GM12864 (cell line): ENCODE results near the gene CFAP68.

Source experiments
- DNase-seq: peaks from one replicate; pipeline ENCODE4 v3.0.0-alpha.2; 2011; ENCODE audit warnings: low read depth
- H3K4me3 ChIP-seq: 2 replicates; pipeline ENCODE4 v1.5.1; 2011; ENCODE audit warnings: mild to moderate bottlenecking, low read depth, low read length, control low read depth
- TF ChIP-seq, protein P1 (sequence below): IDR thresholded peaks from 2 replicates; pipeline ENCODE4 v1.5.1; 2011; ENCODE audit warnings: low read depth, mild to moderate bottlenecking, moderate library complexity, low read length, control low read depth, inconsistent platforms; ENCODE audit errors: missing control alignments

Gene CFAP68

DNA sequence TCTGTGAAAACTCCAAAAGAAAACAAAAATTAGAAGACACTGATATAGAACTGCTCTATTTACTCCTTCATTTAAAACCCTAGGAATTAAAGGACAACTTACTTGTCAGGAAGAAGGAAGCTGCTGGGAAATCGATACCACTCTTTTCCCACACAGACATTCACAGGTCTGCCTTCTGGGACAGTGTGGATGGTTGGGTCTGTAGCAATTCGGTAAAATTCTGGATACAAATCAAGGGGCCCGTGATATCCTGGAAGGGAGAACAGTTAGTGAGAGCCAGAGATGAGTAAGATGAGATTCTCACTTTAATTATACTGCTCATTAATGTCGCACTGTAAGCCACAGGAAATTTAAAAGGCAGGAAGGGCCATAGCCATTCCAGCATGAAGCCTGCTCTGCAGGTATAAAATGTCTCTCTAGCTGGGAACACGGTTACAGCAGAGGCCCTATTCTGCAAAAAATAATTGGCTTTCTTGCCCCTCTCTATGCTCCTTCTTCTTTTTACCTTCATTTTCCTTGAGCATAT lies 41.9 kb upstream of the CFAP68 start:
- DNase-seq = no peak
- H3K4me3 ChIP-seq = no peak overlapping the region
- TF ChIP-seq, protein P1, sequence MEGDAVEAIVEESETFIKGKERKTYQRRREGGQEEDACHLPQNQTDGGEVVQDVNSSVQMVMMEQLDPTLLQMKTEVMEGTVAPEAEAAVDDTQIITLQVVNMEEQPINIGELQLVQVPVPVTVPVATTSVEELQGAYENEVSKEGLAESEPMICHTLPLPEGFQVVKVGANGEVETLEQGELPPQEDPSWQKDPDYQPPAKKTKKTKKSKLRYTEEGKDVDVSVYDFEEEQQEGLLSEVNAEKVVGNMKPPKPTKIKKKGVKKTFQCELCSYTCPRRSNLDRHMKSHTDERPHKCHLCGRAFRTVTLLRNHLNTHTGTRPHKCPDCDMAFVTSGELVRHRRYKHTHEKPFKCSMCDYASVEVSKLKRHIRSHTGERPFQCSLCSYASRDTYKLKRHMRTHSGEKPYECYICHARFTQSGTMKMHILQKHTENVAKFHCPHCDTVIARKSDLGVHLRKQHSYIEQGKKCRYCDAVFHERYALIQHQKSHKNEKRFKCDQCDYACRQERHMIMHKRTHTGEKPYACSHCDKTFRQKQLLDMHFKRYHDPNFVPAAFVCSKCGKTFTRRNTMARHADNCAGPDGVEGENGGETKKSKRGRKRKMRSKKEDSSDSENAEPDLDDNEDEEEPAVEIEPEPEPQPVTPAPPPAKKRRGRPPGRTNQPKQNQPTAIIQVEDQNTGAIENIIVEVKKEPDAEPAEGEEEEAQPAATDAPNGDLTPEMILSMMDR = no peak

DNA sequence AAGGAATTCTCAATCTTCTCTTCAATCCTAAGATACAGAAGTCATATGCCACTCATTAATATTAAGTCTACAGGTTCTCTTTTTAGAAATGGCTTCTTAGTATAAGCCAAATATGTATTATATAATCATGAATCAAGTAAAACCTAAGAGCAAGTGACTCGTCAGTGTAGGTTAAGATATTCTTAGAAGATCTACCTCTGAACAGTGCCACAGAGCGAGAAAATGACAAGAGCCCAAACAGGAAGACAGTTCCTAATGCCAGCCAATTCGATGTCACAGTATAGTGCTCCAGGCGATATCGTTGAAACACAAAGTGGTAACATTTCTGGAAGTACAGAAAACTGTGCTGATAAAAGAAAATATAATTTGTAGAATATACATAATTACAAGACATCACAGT lies 41.3 kb upstream of the CFAP68 start:
- no peak overlapping the region for H3K4me3 ChIP-seq
- TF ChIP-seq, protein P1 = no peak

DNA sequence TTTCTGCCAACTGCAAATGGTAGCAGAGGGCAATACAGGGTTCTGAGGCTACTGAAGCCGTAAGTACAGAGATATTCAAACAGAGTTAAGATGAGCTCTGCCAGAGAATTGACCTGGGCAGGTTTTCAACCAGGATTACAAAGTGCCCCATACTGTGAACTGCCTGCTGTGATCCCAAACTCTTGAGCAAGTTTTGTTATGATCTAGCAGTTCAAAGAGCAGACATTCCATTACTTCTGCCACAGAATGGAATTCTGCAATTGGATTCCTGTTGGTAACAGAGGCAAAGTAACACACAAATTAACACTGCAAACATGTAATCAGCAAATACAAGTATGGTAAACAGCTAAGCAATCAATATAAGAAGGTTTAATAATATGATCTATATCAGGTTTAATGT lies 39.2 kb upstream of the CFAP68 start:
- TF ChIP-seq, protein P1 = no peak
- no peak overlapping the region for H3K4me3 ChIP-seq
- no peak for DNase-seq

More for the DNA sequence above, 41.3 kb upstream of the CFAP68 start:
- DNase-seq = no peak

DNA sequence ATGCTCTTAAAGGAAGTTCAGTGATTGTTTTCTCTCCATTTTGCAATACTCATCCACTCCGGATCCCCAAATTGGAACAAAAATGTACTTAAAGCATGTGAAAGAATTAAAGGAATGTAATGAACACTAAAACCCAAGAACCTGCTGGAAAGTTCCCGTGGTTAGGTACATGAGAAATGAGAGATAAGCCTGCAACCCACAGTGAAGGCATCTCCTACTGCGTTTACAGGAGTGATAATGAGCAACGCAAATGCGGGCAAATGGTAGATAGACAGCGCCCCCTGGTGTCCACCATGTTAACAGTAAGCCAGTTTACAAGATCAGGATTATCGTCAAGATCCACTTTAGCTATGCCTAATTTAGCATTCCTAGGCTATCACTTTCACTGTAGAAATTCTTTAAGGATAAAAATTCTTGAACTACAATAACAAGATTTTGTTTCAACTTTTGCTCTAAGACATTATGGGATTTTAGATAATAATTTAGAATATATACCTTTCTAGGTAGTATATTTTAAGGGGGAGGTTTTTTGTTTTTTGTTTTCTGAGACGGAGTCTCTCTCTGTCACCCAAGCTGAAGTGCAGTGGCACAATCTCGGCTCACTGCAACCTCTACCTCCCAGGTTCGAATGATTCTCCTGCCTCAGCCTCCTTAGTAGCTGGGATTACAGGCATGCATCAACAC lies 37.8 kb upstream of the CFAP68 start:
- H3K4me3 ChIP-seq = no peak overlapping the region
- TF ChIP-seq, protein P1 = peak; percentile 78
- DNase-seq = peak; percentile 62

DNA sequence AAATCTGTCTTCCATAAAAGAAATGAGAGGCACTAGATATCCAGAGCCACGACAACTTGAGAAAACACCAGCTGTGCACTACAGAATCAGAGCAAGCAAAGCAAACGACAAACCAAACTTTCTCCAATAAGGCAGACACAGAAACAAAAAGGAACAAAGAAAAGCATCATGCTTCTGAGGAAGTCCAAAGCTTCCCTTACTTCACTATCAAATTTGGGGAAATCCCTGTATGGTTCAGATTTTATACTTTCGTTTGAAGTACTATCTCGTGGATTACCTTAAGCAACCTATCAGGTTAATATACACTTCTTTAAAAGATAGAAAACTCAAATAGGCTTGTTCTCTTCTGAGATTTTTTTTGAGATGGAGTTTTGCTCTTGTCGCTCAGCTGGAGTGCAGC lies 35.7 kb upstream of the CFAP68 start:
- no peak overlapping the region for H3K4me3 ChIP-seq
- TF ChIP-seq, protein P1 = no peak

DNA sequence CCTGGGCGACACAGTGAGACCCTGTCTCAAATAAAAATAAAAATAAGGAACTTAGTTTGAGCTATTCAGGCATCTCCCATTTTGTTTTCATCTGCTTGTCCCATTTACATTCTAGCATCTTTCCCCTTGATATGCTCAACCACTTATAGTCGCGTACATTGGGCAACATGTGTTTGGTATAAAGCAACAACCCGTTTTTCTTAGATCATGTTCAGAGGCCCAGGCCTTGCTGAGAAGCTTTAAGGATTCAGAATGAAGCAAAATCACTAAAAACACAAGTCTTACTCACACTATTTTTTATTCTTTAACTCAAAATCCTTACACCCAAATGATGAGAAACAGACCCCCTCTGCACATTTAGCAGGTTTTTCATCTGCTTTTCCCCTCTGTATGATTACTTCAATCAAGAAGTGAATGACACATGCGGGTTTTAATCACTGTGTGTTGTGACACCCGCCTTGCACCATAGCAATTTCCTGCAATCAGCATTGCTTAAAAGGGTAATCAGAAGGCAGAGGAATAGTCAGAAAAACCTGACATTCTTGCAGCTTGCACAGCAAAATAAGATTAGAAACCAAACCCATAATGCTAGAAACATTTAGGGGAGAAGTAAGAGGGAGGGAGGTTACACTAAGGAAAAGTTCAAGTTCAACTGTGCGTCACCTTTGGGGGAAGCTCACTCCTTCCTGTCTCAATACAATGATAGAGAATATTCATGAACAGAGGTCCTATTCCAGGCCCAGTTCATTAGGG lies 33.9 kb upstream of the CFAP68 start:
- TF ChIP-seq, protein P1 = no peak
- no peak for DNase-seq
- no peak overlapping the region for H3K4me3 ChIP-seq

More for the DNA sequence above, 35.7 kb upstream of the CFAP68 start:
- no peak for DNase-seq
